ENCODE measurements around the gene P2RY11.

P2RY11 gene

DNA sequence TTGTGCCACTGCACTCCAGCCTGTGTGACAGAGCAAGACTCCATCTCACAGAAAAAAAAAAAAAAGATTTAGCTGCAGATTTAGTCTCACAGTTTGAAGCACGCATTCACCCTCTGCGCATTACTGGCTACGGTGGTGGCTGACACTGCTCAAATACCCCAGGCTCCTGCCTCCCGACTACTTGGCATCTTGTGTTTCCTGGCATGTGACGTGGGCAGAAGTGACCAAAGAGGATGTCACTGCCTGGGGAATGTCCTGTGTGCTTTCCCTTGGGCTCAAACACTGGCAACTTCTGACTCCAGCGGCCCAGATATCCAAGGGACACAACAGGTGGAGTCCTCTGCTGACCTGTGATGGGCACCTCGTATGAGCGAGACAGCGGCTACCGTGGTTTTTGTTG lies 32.9 kb downstream of the P2RY11 start:
- Histone ChIP-seq H3K27ac (ENCODE audit: low read length) (no peak overlapping the region), H3K4me1 (ENCODE audit: low read length) (no peaks in the 10 kb centered on the region), H3K27me3 (replicated peaks; ENCODE audit: insufficient read depth, low read length) (no peaks in the 10 kb centered on the region), H3K79me2 (ENCODE audit: low read length) (peaks cover 46% of the 10 kb centered on the region), H3K9me2 (replicated peaks; ENCODE audit: insufficient read depth, low read length) (no peaks in the 10 kb centered on the region), H3K36me3 (replicated peaks; ENCODE audit: insufficient read depth, low read length) (peaks cover 43% of the 10 kb centered on the region), H4K20me1 (ENCODE audit: insufficient read depth, low read length) (no peaks in the 10 kb centered on the region), H3K4me2 (ENCODE audit: low read depth, low read length) (no peak overlapping the region), H3F3A (ENCODE audit: insufficient read depth, low read length) (no peaks in the 10 kb centered on the region), H3K9ac (ENCODE audit: low read length) (no peak overlapping the region), H3K9me3 (replicated peaks; ENCODE audit: insufficient read depth, low read length) (no peaks in the 10 kb centered on the region), H3K4me3 (ENCODE audit: low read length) (no peak overlapping the region), H2AFZ (ENCODE audit: low read length) (no peak overlapping the region)
- TF ChIP-seq EZH2 (optimal IDR thresholded peaks at IDR 0.05; ENCODE audit: low read depth, low read length) (no peak), EZH2phosphoT487 (IDR thresholded peaks at IDR 0.05; ENCODE audit: low read length) (no peak)
- TF ChIP-seq, protein P1, sequence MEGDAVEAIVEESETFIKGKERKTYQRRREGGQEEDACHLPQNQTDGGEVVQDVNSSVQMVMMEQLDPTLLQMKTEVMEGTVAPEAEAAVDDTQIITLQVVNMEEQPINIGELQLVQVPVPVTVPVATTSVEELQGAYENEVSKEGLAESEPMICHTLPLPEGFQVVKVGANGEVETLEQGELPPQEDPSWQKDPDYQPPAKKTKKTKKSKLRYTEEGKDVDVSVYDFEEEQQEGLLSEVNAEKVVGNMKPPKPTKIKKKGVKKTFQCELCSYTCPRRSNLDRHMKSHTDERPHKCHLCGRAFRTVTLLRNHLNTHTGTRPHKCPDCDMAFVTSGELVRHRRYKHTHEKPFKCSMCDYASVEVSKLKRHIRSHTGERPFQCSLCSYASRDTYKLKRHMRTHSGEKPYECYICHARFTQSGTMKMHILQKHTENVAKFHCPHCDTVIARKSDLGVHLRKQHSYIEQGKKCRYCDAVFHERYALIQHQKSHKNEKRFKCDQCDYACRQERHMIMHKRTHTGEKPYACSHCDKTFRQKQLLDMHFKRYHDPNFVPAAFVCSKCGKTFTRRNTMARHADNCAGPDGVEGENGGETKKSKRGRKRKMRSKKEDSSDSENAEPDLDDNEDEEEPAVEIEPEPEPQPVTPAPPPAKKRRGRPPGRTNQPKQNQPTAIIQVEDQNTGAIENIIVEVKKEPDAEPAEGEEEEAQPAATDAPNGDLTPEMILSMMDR (IDR thresholded peaks at IDR 0.05; ENCODE audit: low read length): no peak
- DNase-seq: no peak

DNA sequence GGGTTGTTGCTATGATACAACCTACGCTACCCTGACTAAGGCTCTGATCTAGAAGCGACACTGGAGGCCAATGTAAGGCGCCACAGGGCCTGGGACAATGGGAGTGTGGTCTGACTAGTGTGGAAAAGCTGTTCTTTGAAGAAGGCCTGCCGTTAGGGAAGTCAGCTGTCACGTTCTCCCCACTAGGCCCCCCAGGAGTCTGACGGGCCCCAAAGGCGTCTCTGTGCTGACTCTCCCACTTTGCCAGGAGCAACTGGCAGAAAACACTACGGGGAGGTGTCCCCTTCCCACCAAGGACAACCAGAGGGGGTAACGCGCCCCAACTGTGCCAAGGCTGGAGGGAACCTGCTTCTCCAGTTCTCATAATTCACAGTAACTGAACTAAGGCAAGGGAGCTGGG lies 33.5 kb downstream of the P2RY11 start:
- Histone ChIP-seq H3K79me2 (ENCODE audit: low read length) (peaks cover 51% of the 10 kb centered on the region), H3K4me1 (ENCODE audit: low read length) (no peaks in the 10 kb centered on the region), H4K20me1 (ENCODE audit: insufficient read depth, low read length) (no peaks in the 10 kb centered on the region), H2AFZ (ENCODE audit: low read length) (no peak overlapping the region), H3K4me2 (ENCODE audit: low read depth, low read length) (no peak overlapping the region), H3K27me3 (replicated peaks; ENCODE audit: insufficient read depth, low read length) (no peaks in the 10 kb centered on the region), H3F3A (ENCODE audit: insufficient read depth, low read length) (no peaks in the 10 kb centered on the region), H3K4me3 (ENCODE audit: low read length) (no peak overlapping the region), H3K9me3 (replicated peaks; ENCODE audit: insufficient read depth, low read length) (no peaks in the 10 kb centered on the region), H3K9me2 (replicated peaks; ENCODE audit: insufficient read depth, low read length) (no peaks in the 10 kb centered on the region), H3K36me3 (replicated peaks; ENCODE audit: insufficient read depth, low read length) (peaks cover 40% of the 10 kb centered on the region), H3K27ac (ENCODE audit: low read length) (no peak overlapping the region), H3K9ac (ENCODE audit: low read length) (no peak overlapping the region)
- TF ChIP-seq, protein P1 (IDR thresholded peaks at IDR 0.05; ENCODE audit: low read length): no peak
- TF ChIP-seq EZH2phosphoT487 (IDR thresholded peaks at IDR 0.05; ENCODE audit: low read length): no peak
- TF ChIP-seq EZH2 (optimal IDR thresholded peaks at IDR 0.05; ENCODE audit: low read depth, low read length): no peak
- DNase-seq: no peak

DNA sequence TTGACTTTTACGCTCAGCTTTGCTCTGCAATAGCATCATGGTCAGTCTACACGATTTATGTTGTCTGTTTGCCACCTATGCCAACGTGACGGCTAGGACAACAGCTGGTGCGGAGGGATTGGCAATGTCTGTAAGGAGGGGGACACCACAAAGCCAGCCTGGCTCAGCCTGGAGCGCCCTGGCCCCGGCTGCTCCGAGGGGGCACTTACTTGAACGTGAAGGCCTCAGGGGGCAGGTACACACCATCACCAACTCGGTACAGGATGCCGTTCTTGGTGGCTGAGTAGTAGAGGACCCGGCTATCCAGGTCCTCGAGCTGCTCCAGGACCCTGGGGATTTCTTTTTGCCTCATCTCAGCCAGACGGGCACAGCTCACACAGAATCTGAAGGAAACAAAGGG lies 34.6 kb downstream of the P2RY11 start:
- Histone ChIP-seq H3K4me2 (ENCODE audit: low read depth, low read length) (no peak overlapping the region), H3K27me3 (replicated peaks; ENCODE audit: insufficient read depth, low read length) (no peaks in the 10 kb centered on the region), H3K36me3 (replicated peaks; ENCODE audit: insufficient read depth, low read length) (peaks cover 43% of the 10 kb centered on the region), H4K20me1 (ENCODE audit: insufficient read depth, low read length) (no peaks in the 10 kb centered on the region), H3K9me2 (replicated peaks; ENCODE audit: insufficient read depth, low read length) (no peaks in the 10 kb centered on the region), H3K4me3 (ENCODE audit: low read length) (no peak overlapping the region), H3K9ac (ENCODE audit: low read length) (no peak overlapping the region), H3K27ac (ENCODE audit: low read length) (no peak overlapping the region), H3F3A (ENCODE audit: insufficient read depth, low read length) (no peaks in the 10 kb centered on the region), H3K79me2 (ENCODE audit: low read length) (peaks cover 56% of the 10 kb centered on the region), H2AFZ (ENCODE audit: low read length) (no peak overlapping the region), H3K4me1 (ENCODE audit: low read length) (no peaks in the 10 kb centered on the region), H3K9me3 (replicated peaks; ENCODE audit: insufficient read depth, low read length) (no peaks in the 10 kb centered on the region)
- DNase-seq: no peak
- TF ChIP-seq EZH2 (optimal IDR thresholded peaks at IDR 0.05; ENCODE audit: low read depth, low read length) (no peak), EZH2phosphoT487 (IDR thresholded peaks at IDR 0.05; ENCODE audit: low read length) (no peak)
- TF ChIP-seq, protein P1 (IDR thresholded peaks at IDR 0.05; ENCODE audit: low read length): no peak
